Measurements from ENCODE around the gene HDX.

DNA sequence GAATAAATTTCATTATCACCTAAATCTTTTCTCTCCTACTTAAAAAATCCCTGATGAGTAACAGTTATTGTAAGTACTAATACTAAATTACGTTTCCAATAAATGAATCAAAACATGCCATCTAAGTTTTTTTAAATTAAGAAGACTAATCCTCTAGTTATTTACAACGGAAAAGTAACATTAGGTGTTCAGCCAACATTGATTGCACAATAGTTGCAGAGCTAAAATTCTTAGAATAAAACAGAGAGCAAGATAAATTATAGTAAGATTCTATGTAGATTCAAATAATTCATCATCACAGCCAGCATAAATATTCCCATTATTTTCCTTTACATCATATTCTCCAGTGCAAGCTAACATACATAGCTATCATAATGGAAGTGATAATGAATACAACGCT is 139.2 kb downstream of the HDX start:
- TF ChIP-seq, protein P1, sequence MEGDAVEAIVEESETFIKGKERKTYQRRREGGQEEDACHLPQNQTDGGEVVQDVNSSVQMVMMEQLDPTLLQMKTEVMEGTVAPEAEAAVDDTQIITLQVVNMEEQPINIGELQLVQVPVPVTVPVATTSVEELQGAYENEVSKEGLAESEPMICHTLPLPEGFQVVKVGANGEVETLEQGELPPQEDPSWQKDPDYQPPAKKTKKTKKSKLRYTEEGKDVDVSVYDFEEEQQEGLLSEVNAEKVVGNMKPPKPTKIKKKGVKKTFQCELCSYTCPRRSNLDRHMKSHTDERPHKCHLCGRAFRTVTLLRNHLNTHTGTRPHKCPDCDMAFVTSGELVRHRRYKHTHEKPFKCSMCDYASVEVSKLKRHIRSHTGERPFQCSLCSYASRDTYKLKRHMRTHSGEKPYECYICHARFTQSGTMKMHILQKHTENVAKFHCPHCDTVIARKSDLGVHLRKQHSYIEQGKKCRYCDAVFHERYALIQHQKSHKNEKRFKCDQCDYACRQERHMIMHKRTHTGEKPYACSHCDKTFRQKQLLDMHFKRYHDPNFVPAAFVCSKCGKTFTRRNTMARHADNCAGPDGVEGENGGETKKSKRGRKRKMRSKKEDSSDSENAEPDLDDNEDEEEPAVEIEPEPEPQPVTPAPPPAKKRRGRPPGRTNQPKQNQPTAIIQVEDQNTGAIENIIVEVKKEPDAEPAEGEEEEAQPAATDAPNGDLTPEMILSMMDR (IDR thresholded peaks at IDR 0.05) = no peak
- no peak for TF ChIP-seq POLR2A (IDR thresholded peaks at IDR 0.05)

Measured in uterus (tissue), 2 donors.